GM19467 (cell line): ENCODE measurements around the gene ERC2.

Experiments used
- ATAC-seq: cut with Tn5 transposase; IDR thresholded peaks from one replicate; pipeline ENCODE4 v1.9.1; 2021; ENCODE audit warnings: mild to moderate bottlenecking, moderate library complexity; ENCODE audit not compliant: unreplicated experiment

ERC2 gene

GRCh38 chr3:55636300-55637195 lies 831.7 kb downstream of the ERC2 start:
- no peak for ATAC-seq

GRCh38 chr3:55634345-55634744 lies 833.9 kb downstream of the ERC2 start:
- no peak for ATAC-seq

DNA sequence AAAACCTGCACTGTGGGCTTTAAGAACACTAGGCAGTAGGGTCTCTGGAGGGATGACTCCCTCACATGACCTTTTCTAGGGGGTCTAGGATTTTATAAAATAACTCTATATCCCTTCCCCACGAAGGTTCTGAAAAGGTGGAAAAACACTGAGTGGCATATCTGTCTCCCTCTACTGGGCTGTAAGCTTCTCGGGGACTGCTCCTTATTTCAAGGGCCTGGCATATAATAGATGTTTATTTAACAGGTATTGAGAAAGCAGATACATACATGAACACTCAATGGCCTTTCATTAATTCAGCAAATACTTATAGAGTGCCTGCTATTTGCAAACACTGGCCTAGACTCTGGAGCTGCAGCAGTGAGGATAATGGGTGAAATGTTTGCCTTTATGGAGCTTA lies 834.9 kb downstream of the ERC2 start:
- no peak for ATAC-seq

DNA sequence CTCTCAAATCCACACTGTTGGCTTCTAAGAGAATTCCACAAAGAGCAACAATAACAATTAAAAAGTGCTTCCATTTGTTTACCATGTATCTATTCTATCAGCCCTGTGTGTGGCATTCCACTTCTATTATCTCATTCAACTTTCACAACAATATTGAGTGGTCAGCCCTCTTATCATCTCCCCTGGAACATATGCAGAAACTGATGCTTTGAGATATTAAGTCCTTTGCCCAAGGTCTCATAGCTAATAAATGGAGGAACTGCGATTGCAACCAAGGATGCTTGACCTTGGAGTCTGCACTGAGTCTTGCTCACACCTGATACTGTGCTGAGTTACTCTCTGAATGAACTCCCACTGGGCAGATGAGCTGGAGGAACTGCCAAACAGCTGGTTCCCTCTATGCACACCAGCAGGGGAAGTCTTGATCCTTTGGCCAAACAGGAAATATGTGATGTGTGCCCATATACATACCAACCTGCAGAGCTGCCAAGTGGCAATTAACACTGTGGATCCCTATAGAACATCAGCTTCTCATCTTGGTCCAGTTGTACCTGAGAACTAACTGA lies 836.4 kb downstream of the ERC2 start:
- ATAC-seq: no peak

- ATAC-seq: no peak
These were observed 837.4 kb downstream of the ERC2 start for GRCh38 chr3:55630921-55631299.

- no peak for ATAC-seq
These were observed 837.9 kb downstream of the ERC2 start for GRCh38 chr3:55630280-55630920.

GRCh38 chr3:55629432-55629831 lies 838.8 kb downstream of the ERC2 start:
- ATAC-seq: no peak

- no peak for ATAC-seq
These were observed 842.0 kb downstream of the ERC2 start for GRCh38 chr3:55626279-55626665.

GRCh38 chr3:55624238-55624637 lies 844.0 kb downstream of the ERC2 start:
- ATAC-seq: no peak

GRCh38 chr3:55623786-55624185 lies 844.5 kb downstream of the ERC2 start:
- no peak for ATAC-seq

DNA sequence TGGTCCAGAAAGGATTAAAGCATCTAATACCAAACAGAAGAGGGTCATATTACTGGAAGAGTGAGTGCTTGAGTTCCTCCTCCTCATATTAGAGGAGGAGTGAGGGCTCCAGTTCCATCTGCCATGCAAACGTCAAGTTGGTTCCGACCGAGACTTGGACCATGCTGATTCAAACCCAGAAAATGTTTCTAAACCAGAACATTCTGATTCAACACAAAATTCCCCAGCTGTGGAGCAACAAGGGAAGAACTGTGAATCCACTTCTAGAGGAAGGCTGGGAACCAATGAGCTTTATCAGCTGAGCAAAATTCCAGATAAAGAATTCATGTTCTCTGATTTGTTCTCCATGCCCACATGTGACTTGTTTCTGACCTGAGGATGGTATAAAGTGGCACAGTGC lies 845.5 kb downstream of the ERC2 start:
- ATAC-seq: no peak

DNA sequence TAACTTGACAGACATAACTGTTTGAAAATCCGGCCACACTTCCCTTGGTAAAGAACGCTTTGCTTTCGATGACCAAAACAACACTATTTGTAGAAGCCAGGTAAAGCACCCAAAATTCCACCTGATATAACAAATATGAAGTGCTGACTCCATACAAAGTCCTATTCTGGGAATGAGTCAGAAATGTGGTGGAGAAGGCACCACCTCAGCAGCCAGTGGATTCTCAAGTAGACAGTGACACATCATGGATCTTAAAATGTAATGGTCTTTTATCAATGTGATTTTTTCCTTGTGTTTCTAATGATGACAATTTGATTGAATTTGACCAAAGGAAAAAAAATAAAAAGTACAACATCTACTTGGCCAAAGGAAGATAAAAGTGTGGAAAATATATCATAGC lies 846.2 kb downstream of the ERC2 start:
- ATAC-seq: no peak

GRCh38 chr3:55621648-55622047 lies 846.6 kb downstream of the ERC2 start:
- no peak for ATAC-seq

GRCh38 chr3:55621026-55621422 lies 847.2 kb downstream of the ERC2 start:
- ATAC-seq: no peak

DNA sequence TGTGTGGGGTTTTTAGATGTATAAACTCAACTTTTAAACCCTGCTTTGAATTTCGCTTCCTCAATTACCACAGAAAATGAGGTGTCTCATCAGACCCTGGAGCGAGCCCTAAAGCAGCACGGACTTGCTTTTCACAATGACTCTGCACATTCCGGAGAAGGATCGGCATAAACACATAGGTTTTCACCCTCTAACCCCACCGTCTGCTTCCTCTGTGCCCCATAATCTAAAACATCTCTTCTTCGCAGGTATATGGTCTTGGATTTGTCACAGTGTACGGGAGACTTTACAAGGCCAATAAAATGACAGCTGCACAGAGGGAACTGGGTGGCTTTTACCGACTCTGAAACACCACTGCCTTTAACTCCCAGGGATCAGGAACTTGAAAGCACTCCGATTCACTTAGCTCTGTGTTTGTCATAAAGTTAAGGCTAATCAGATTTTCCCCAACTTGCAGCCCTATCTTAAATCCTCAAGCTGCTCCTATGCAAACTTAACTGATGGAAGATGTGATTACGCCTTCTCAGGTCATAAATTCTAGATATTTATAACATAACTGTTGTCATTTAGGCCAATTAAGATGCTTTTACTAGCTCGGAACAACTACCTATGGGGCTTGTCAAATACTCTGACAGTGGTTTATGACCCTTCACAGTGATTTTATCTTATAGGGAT lies 847.8 kb downstream of the ERC2 start:
- no peak for ATAC-seq

DNA sequence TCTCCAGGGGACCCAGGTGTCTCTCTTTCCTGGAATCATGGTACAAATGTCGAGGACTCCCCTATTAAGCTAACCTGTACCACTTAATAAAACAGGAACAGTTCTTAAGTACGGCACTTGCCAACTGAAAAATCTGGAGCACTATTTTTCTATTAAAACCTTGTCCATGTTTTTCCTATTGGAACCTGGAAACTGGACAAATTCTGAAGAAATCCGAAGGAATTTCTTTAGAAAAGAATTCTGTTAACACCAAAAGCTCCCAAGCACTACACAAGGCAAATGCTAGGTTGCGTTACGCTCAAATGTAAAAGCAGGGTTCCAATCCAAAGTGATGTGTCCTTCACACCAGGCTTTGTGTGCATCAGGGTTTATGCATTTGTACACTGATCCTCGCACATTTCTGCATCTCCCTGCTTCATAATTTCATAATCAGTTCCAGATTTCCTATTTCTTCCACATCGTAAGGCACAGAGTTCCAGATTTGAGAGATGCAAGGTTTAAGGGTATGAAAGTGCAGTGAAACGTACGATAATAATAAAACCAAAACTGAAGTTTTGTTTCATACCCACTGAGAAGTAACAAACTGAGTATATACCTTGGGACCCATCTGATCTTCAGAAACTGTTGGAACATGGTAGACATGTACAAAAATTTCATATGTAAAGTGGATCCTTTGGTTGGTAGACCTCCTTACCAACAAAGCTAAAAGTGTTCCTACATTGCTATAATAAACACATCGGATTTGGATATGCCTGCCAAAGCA lies 849.0 kb downstream of the ERC2 start:
- no peak for ATAC-seq

GRCh38 chr3:55617385-55617784 lies 850.9 kb downstream of the ERC2 start:
- ATAC-seq: no peak

DNA sequence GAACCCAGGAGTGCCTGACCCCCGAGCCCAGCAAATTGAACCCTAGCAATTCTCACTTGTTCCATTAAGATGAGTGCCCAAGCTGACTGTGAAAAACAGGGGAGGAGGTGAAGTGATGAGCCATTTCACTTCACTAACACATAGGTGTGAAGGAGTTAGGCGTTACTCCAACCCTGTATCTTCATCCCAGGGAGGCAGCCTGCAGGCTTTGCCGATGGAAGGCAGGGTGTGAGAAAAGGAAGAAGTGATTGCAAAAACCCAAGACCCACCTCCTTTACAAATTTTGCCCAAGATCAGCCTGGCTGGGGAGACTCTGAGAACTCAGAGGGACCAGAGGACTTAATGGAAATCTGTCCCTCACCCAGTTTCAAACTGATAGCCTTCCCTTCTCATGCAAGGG lies 851.5 kb downstream of the ERC2 start:
- ATAC-seq: no peak

GRCh38 chr3:55615694-55616295 lies 852.5 kb downstream of the ERC2 start:
- no peak for ATAC-seq

DNA sequence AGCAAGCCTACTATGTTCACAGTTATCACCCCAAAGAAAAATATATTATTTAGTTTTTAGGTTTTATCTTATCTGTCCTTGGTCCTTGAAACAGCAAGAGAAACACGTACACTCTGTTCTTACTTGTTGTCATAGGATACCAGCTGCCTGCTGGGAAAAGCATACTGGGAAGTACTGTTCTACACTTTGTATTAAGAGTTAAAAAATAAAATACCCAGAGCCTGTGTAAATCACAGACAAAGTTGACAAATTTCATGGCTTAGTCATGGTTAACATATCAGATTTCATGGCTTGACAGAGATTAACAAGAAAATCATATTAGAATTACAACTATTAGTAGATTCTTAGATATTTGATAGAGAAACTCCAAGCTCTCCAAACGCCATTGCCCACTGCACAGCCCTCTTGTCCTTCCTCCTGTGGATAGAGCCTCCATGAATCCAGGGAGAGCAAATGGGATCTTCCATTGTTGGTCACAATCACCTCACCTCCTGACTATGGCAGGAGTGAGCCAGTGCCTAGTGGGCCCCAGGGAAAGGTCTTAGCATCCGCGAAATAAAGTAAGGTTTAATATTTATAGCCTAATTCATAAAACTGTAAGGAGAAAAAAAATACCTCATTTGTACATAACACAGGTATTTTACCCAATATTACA lies 853.1 kb downstream of the ERC2 start:
- ATAC-seq: no peak
